Liver (tissue), 9 donors: ENCODE results near the gene ATP5PF. TPM values are rescaled to one million over a fixed set of nuclear protein-coding genes. Genes with fewer than 3 reads are reported as not detected.
"Not testable (repeated sequence)": the region's sequence is repeated elsewhere in the genome, so short reads cannot be mapped to it uniquely, and the experiment has no call there.

Source experiments
- DNase-seq: peaks from one replicate; pipeline ENCODE4 v3.0.0-alpha.2; 2017; ENCODE audit warnings: low spot score
- H3K27ac ChIP-seq, 2 donors: one replicate each; pipeline ENCODE4 v1.7.0; 2013; ENCODE audit warnings: inconsistent platforms in 2 of 2, low read length in 2 of 2, control low read depth in 1 of 2, low read depth in 1 of 2, mild to moderate bottlenecking in 1 of 2
- H3K27me3 ChIP-seq, 4 donors: one replicate each; pipeline versions ENCODE4 v1.6.1 to v1.7.0; 2013; ENCODE audit warnings: low read length in 3 of 4, inconsistent platforms in 1 of 4, mild to moderate bottlenecking in 1 of 4, moderate library complexity in 1 of 4; ENCODE audit not compliant: control insufficient read depth in 4 of 4, insufficient read depth in 4 of 4
- H3K36me3 ChIP-seq, 4 donors: one replicate each; pipeline versions ENCODE4 v1.6.1 to v1.7.0; 2013; ENCODE audit warnings: low read length in 3 of 4, mild to moderate bottlenecking in 3 of 4, low read depth in 1 of 4, moderate library complexity in 1 of 4; ENCODE audit not compliant: control insufficient read depth in 4 of 4, insufficient read depth in 3 of 4
- H3K4me1 ChIP-seq, 4 donors: one replicate each; pipeline versions ENCODE4 v1.6.1 to v1.7.0; 2013; ENCODE audit warnings: low read length in 3 of 4, mild to moderate bottlenecking in 3 of 4, moderate library complexity in 1 of 4; ENCODE audit not compliant: control insufficient read depth in 4 of 4, insufficient read depth in 4 of 4
- H3K4me3 ChIP-seq, 3 donors: one replicate each; pipeline versions ENCODE4 v1.6.1 to v1.7.0; 2013; ENCODE audit warnings: low read length in 3 of 3, control low read depth in 1 of 3, low read depth in 1 of 3, mild to moderate bottlenecking in 1 of 3
- H3K9ac ChIP-seq, 2 donors: one replicate each; pipeline ENCODE4 v1.7.0; 2013; ENCODE audit warnings: low read length in 2 of 2, mild to moderate bottlenecking in 2 of 2, moderate library complexity in 2 of 2, control low read depth in 1 of 2, low read depth in 1 of 2
- H3K9me3 ChIP-seq, 4 donors: one replicate each; pipeline versions ENCODE4 v1.6.1 to v1.7.0; 2013; ENCODE audit warnings: low read length in 3 of 4; ENCODE audit not compliant: control insufficient read depth in 4 of 4
- FOXA1 ChIP-seq: IDR thresholded peaks from 2 replicates; pipeline ENCODE4 v1.6.1; 2016; ENCODE audit warnings: antibody characterized with exemption
- FOXA2 ChIP-seq: IDR thresholded peaks from 2 replicates; pipeline ENCODE4 v1.6.1; 2016; ENCODE audit warnings: antibody characterized with exemption
- GABPA ChIP-seq, 2 donors: IDR thresholded peaks in 1 of 2; conservative IDR thresholded peaks in 1 of 2; 2 replicates each; pipeline ENCODE4 v1.6.1; 2016; ENCODE audit warnings: antibody characterized with exemption in 2 of 2, mild to moderate bottlenecking in 1 of 2, moderate library complexity in 1 of 2
- HNF4A ChIP-seq, 2 donors: conservative IDR thresholded peaks; 2 replicates each; pipeline ENCODE4 v1.6.1; 2016; ENCODE audit warnings: antibody characterized with exemption in 2 of 2, mild to moderate bottlenecking in 2 of 2
- HNF4G ChIP-seq: IDR thresholded peaks from 2 replicates; pipeline ENCODE4 v1.6.1; 2016; ENCODE audit warnings: antibody characterized with exemption
- JUND ChIP-seq, 2 donors: IDR thresholded peaks; 2 replicates each; pipeline ENCODE4 v1.6.1; 2016; ENCODE audit warnings: antibody characterized with exemption in 2 of 2
- NR2F2 ChIP-seq: IDR thresholded peaks from 2 replicates; pipeline ENCODE4 v1.6.1; 2016; ENCODE audit warnings: antibody characterized with exemption
- RAD21 ChIP-seq, 2 donors: IDR thresholded peaks; 2 replicates each; pipeline ENCODE4 v1.6.1; 2016; ENCODE audit warnings: antibody characterized with exemption in 2 of 2, mild to moderate bottlenecking in 2 of 2
- RXRA ChIP-seq, 2 donors: IDR thresholded peaks; 2 replicates each; pipeline ENCODE4 v1.6.1; 2017 to 2018; ENCODE audit warnings: antibody characterized with exemption in 2 of 2, mild to moderate bottlenecking in 1 of 2
- SP1 ChIP-seq: IDR thresholded peaks from 2 replicates; pipeline ENCODE4 v1.6.1; 2018; ENCODE audit warnings: antibody characterized with exemption, mild to moderate bottlenecking
- TAF1 ChIP-seq: conservative IDR thresholded peaks from 2 replicates; pipeline ENCODE4 v1.6.1; 2016; ENCODE audit warnings: antibody characterized with exemption, mild to moderate bottlenecking
- WGBS: extraction: QIAGEN DNeasy Blood & Tissue Kit; methylation state at CpG from one replicate; pipeline ENCODE4 v1.1.7; 2013; 5-methylcytosine and 5-hydroxymethylcytosine counted together
- polyA plus RNA-seq, 2 donors: library from polyadenylated mRNA; stranded (reverse) in 1 of 2; unstranded in 1 of 2; fragments of 200-250 nt in 1 of 2; fragments of >200 nt in 1 of 2; fragmentation: Nextera tagmentation in 1 of 2; extraction: Ambion mirVana in 1 of 2; gene quantifications; one replicate each; pipeline versions ENCODE4 v1.2.1 to v1.2.3, GENCODE V29; 2013 to 2015
- total RNA-seq, 2 donors: library from RNA; depleted of rRNA; stranded (reverse); fragments of >200 nt; gene quantifications; one replicate each; pipeline ENCODE4 v1.2.3, GENCODE V29; 2014
- TF ChIP-seq, protein P1 (sequence below): IDR thresholded peaks from 2 replicates; pipeline ENCODE4 v1.6.1; 2016; ENCODE audit warnings: antibody characterized with exemption
- TF ChIP-seq, protein P2 (sequence below): IDR thresholded peaks from 2 replicates; pipeline ENCODE4 v1.6.1; 2016; ENCODE audit warnings: antibody characterized with exemption
- TF ChIP-seq, protein P3 (sequence below): IDR thresholded peaks from 2 replicates; pipeline ENCODE4 v1.6.1; 2016; ENCODE audit warnings: antibody characterized with exemption
- TF ChIP-seq, protein P4 (sequence below): IDR thresholded peaks from 2 replicates; pipeline ENCODE4 v1.6.1; 2016; ENCODE audit warnings: antibody characterized with exemption, mild to moderate bottlenecking
- donor health status: healthy.
- donor health status: healthy.
- donor health status: healthy.
- donor health status: healthy.
- donor health status: healthy.

The ATP5PF gene
- total and polyA plus RNA-seq, 4 donors = 77.2 to 637 (median 209) TPM

DNA sequence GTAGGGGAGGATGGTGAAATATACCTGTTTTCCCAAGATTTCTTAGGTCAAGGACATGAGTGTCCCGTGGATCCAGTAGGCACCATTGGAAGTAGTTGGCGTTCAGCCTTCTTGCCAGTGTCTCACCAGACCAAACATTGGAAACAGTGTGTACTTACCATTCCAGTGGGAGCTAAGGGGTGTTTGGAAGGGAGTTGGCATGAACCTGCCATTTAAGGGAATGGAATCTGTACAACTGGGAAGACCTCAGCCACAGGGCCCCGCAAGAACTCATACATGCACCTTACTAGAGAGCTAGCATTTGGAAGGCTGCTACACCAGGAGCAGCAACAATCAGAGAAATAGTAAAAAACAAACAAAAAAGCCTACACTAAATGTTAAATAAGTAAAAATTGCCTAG is 12.7 kb downstream of the ATP5PF start:
- WGBS = 89% methylated on average over 3 of the region's 3 CpGs
- no peak for TF ChIP-seq FOXA1
- TF ChIP-seq RAD21 (IDR thresholded peaks at IDR 0.05) = no peak
- no peak for TF ChIP-seq RXRA (IDR thresholded peaks at IDR 0.05)
- no peak for TF ChIP-seq HNF4G
- TF ChIP-seq SP1 = no peak
- no peak for TF ChIP-seq HNF4A (conservative IDR thresholded peaks at IDR 0.05)
- no peak for TF ChIP-seq JUND (IDR thresholded peaks at IDR 0.05)
- no peak for TF ChIP-seq GABPA (IDR thresholded peaks at IDR 0.05 in 1 of 2, conservative IDR thresholded peaks at IDR 0.05 in 1 of 2)
- TF ChIP-seq, protein P1, sequence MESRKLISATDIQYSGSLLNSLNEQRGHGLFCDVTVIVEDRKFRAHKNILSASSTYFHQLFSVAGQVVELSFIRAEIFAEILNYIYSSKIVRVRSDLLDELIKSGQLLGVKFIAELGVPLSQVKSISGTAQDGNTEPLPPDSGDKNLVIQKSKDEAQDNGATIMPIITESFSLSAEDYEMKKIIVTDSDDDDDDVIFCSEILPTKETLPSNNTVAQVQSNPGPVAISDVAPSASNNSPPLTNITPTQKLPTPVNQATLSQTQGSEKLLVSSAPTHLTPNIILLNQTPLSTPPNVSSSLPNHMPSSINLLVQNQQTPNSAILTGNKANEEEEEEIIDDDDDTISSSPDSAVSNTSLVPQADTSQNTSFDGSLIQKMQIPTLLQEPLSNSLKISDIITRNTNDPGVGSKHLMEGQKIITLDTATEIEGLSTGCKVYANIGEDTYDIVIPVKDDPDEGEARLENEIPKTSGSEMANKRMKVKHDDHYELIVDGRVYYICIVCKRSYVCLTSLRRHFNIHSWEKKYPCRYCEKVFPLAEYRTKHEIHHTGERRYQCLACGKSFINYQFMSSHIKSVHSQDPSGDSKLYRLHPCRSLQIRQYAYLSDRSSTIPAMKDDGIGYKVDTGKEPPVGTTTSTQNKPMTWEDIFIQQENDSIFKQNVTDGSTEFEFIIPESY = no peak
- TF ChIP-seq, protein P2, sequence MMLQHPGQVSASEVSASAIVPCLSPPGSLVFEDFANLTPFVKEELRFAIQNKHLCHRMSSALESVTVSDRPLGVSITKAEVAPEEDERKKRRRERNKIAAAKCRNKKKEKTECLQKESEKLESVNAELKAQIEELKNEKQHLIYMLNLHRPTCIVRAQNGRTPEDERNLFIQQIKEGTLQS = no peak
- no peak for TF ChIP-seq TAF1
- TF ChIP-seq, protein P3, sequence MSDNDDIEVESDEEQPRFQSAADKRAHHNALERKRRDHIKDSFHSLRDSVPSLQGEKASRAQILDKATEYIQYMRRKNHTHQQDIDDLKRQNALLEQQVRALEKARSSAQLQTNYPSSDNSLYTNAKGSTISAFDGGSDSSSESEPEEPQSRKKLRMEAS = no peak
- TF ChIP-seq NR2F2 = no peak
- TF ChIP-seq, protein P4, sequence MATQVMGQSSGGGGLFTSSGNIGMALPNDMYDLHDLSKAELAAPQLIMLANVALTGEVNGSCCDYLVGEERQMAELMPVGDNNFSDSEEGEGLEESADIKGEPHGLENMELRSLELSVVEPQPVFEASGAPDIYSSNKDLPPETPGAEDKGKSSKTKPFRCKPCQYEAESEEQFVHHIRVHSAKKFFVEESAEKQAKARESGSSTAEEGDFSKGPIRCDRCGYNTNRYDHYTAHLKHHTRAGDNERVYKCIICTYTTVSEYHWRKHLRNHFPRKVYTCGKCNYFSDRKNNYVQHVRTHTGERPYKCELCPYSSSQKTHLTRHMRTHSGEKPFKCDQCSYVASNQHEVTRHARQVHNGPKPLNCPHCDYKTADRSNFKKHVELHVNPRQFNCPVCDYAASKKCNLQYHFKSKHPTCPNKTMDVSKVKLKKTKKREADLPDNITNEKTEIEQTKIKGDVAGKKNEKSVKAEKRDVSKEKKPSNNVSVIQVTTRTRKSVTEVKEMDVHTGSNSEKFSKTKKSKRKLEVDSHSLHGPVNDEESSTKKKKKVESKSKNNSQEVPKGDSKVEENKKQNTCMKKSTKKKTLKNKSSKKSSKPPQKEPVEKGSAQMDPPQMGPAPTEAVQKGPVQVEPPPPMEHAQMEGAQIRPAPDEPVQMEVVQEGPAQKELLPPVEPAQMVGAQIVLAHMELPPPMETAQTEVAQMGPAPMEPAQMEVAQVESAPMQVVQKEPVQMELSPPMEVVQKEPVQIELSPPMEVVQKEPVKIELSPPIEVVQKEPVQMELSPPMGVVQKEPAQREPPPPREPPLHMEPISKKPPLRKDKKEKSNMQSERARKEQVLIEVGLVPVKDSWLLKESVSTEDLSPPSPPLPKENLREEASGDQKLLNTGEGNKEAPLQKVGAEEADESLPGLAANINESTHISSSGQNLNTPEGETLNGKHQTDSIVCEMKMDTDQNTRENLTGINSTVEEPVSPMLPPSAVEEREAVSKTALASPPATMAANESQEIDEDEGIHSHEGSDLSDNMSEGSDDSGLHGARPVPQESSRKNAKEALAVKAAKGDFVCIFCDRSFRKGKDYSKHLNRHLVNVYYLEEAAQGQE = no peak
- peaks cover 7 to 62% (median 42%) of the 10 kb centered on the region in 4 donors for H3K36me3 ChIP-seq

DNA sequence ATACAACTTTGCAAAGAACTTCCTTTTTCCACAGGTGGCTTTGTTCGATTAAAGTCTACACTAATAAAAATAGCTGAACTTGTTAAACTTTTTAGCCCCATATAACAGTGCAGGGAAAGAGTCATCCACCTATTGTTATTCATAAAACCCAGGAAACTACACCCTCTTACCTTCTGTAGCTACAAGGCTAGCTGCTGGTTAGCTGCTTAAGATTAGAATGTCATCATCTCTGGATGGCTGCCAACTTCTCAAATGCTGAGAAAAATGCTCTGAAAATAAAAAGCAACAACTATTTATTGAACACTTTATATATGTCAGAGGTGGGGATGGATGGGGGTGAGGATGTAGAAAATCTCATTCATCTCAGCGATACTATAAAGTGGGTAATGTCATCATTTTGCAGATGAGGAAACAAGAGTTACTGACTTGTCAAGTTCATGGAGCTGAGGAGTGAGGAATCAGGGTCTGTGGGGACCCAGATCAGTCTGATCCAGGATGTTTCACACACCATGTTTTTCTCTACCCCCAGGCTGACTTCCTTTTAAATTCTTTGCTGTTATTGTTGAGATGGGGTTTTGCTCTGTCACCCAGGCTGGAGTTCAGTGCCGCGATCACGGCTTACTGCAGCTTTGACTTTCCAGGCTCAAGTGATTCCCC is 17.1 kb downstream of the ATP5PF start:
- TF ChIP-seq FOXA2 (no peak), GABPA (IDR thresholded peaks at IDR 0.05 in 1 of 2, conservative IDR thresholded peaks at IDR 0.05 in 1 of 2) (no peak), SP1 (no peak), RAD21 (IDR thresholded peaks at IDR 0.05) (no peak), HNF4A (conservative IDR thresholded peaks at IDR 0.05) (no peak)
- Histone ChIP-seq H3K4me1 (no peaks in the 10 kb centered on the region), H3K27ac (no peak overlapping the region), H3K9ac (no peak overlapping the region), H3K4me3 (no peak overlapping the region), H3K36me3 (peaks cover 5 to 30% (median 10%) of the 10 kb centered on the region in 4 donors), H3K9me3 (no peaks in the 10 kb centered on the region), H3K27me3 (no peaks in the 10 kb centered on the region)
- 90% methylated on average over 5 of the region's 5 CpGs for WGBS
- DNase-seq = no peak

More for the DNA sequence above, 12.7 kb downstream of the ATP5PF start:
- no peak for DNase-seq
- Histone ChIP-seq H3K4me1 (no peaks in the 10 kb centered on the region), H3K27me3 (no peaks in the 10 kb centered on the region), H3K9ac (no peak overlapping the region), H3K9me3 (no peaks in the 10 kb centered on the region), H3K4me3 (no peak overlapping the region), H3K27ac (no peak overlapping the region)

DNA sequence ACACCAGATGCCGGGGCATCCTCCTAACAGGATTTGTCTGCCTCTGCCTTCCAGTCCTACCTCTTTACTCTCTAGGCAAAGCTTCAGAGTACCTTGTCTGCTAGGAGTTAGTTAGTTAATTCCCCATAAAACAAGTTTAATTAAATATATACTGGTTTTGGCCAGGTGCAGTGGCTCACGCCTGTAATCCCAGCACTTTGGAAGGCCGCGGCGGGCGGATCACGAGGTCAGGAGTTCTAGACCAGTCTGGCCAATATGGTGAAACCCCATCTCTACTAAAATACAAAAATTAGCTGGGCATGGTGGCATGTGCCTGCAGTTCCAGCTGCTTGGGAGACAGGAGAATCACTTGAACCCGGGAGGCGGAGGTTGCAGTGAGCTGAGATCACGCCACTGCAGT is 20.6 kb downstream of the ATP5PF start:
- H3K4me3 ChIP-seq, H3K4me1 ChIP-seq, H3K27me3 ChIP-seq, H3K9ac ChIP-seq, DNase-seq, H3K27ac ChIP-seq, H3K9me3 ChIP-seq: not testable (repeated sequence)
- WGBS = 96% methylated on average over 10 of the region's 10 CpGs
- H3K36me3 ChIP-seq = peaks cover 0 to 17% (median 0%) of the 10 kb centered on the region in 4 donors
